Esophagus muscularis mucosa (tissue), 3 donors: ENCODE data around the gene CSH1.

Source experiments
- POLR2A ChIP-seq: fragments of 450-650 bp; IDR thresholded peaks from one replicate; pipeline ENCODE4 v1.6.1; 2017; ENCODE audit warnings: antibody characterized with exemption, moderate library complexity, mild to moderate bottlenecking, low read depth
- POLR2AphosphoS5 ChIP-seq, 2 donors: sonication (generic); formaldehyde crosslinking; IDR thresholded peaks; one replicate each; pipeline ENCODE4 v1.6.1; 2017; ENCODE audit warnings: antibody characterized with exemption in 2 of 2
- TF ChIP-seq, protein P1 (sequence below), 3 experiments: fragments of 200-600 bp in 2 of 3; fragments of 450-650 bp in 1 of 3; sonication (generic) in 2 of 3; IDR thresholded peaks; one replicate each; pipeline ENCODE4 v1.5.1; 2017 to 2019; ENCODE audit warnings: antibody characterized with exemption in 3 of 3, mild to moderate bottlenecking in 2 of 3, moderate library complexity in 1 of 3

DNA sequence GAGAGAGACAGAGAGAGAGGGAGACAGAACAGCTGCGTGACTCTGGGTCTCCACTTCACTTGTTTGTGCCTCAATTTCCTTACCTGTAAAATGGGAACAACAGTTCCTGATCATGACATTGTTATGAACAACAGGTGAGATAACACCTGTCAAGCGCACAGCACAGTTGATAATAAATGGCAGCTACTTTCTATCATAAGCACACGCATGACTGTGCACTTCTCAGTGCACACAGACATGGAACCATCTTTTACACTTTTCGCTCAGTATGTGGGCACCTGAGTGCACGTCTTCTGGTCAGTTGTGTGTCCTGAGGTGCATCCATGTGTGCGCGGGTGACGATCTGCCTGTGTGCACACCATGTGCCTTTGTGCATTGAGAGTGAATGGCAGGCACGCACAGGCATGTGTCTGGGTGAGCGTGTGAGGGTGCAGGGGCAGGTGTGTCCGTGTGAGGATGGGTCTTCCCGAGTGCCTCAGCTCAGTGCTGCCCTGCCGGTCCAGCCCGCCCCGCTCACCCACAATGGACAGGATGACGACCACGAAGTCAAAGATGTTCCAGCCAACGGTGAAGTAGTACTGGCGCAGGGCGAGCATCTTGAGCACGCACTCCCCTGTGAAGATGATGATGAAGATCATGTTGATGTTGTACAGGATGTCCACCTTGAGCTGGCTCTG is 46.1 kb upstream of the CSH1 start:
- TF ChIP-seq, protein P1, sequence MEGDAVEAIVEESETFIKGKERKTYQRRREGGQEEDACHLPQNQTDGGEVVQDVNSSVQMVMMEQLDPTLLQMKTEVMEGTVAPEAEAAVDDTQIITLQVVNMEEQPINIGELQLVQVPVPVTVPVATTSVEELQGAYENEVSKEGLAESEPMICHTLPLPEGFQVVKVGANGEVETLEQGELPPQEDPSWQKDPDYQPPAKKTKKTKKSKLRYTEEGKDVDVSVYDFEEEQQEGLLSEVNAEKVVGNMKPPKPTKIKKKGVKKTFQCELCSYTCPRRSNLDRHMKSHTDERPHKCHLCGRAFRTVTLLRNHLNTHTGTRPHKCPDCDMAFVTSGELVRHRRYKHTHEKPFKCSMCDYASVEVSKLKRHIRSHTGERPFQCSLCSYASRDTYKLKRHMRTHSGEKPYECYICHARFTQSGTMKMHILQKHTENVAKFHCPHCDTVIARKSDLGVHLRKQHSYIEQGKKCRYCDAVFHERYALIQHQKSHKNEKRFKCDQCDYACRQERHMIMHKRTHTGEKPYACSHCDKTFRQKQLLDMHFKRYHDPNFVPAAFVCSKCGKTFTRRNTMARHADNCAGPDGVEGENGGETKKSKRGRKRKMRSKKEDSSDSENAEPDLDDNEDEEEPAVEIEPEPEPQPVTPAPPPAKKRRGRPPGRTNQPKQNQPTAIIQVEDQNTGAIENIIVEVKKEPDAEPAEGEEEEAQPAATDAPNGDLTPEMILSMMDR (IDR thresholded peaks at IDR 0.05), result no peak
- TF ChIP-seq POLR2AphosphoS5 (IDR thresholded peaks at IDR 0.05), result no peak
- no peak for TF ChIP-seq POLR2A
